ENCODE data around the gene BABAM1.

Gene BABAM1

DNA sequence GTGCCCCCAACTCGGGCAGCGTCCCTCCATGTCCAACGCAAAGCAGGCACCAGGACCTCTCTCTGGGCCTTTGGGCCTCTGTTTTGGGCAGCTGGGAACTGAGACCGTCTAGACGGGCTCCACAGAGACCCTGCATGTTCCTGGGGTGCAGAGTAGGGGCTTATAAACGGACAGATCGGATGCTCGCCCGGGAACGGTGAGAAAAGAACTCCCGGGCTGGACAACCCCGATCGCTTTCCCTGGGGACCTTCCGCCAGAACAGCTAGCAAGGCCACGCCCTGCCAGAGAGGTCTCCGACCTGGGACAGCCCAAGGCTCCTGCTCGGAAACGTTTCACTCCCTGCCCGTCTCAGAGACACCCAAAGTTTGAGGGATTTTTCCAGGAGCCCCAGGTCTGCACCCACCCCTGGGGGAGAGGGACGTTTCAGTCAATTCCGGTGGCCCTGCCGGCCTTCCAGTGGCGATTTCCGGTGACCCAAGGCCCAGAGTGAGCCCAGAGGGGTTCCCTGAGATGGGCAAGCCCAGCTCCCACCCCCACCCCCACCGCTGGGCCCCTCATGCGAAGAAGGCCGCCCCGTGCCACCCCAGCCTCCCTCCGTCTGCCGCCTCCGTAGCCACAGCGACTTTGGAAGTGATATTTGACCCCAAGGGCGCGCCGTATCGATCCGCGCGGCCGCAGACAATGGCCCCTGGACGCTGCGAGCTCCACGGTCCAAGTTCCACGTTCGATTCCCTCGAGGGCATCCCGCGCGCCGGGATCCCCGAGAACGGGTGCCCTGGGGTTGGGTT lies 23.2 kb upstream of the BABAM1 start:
- DNase-seq (ENCODE audit: extremely low read depth, low read depth) = no peak
- TF ChIP-seq CTCF (IDR thresholded peaks at IDR 0.05; ENCODE audit: low read depth, low read length, missing control alignments) = no peak
- H3K4me3 ChIP-seq (replicated peaks; ENCODE audit: low read depth, low read length) = peak overlapping the region; percentile 86

DNA sequence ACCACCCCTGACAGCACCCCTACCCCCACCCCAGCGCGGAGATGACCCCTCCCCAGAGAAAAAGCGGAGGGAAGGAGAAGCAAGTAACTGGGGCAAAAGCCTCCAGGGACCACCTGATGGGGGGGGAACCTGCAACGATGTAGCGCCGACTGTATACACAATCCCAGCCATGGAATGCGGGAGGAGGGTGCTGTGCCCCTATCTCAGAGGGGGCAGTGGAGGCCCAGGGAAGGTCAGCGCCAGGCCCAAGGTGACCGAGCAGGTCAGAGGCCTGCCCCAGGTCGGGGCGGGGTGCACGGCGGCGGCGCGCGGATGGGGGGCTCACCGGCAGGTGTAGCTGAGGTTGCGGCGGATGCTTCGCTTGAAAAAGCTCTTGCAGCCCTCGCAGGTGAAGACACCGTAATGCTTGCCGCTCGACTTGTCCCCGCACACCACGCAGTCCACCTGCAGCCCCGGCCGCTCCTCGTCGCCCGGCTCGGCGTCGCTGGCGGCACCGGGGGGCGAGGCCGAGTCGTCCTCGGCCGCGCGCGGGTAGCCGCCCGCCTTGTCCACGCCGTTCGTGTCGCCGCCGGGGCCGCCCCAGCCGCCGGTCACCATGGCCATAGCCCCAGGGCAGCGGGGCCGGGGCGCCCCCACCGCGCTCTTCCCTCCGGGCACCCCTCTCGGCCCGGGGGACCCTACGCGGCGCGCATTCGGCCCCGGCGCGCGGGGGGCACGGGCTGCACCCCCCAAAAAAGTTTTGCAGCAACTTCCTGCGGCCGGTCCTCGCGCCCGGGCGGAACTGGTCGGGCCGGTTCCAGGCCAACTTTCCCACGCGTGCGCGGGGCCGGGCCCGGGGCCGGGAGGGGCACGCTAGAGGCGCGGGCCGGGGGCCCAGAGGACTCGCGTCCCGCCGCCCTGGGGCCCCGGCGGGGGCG lies 22.4 kb upstream of the BABAM1 start:
- TF ChIP-seq CTCF (IDR thresholded peaks at IDR 0.05; ENCODE audit: low read depth, low read length, missing control alignments) = no peak
- H3K4me3 ChIP-seq (replicated peaks; ENCODE audit: low read depth, low read length) = peak overlapping the region; percentile 86
- DNase-seq (ENCODE audit: extremely low read depth, low read depth) = no peak

GRCh38 chr19:17245535-17245984 lies 21.7 kb upstream of the BABAM1 start, which contains the start of gene NR2F6:
Gene NR2F6, minus strand, starts transcription at chr19:17245919. Its CDS starts 699 bp downstream, at chr19:17245220.
- peak within 1 kb of the TSS; percentile 86 for H3K4me3 ChIP-seq (replicated peaks; ENCODE audit: low read depth, low read length)
- DNase-seq (ENCODE audit: extremely low read depth, low read depth) = no peak
- no peak for TF ChIP-seq CTCF (IDR thresholded peaks at IDR 0.05; ENCODE audit: low read depth, low read length, missing control alignments)

GRCh38 chr19:17246681-17247425 lies 20.4 kb upstream of the BABAM1 start:
- H3K4me3 ChIP-seq (replicated peaks; ENCODE audit: low read depth, low read length) = peak overlapping the region; percentile 40
- no peak for TF ChIP-seq CTCF (IDR thresholded peaks at IDR 0.05; ENCODE audit: low read depth, low read length, missing control alignments)
- DNase-seq (ENCODE audit: extremely low read depth, low read depth) = no peak

- TF ChIP-seq CTCF (IDR thresholded peaks at IDR 0.05; ENCODE audit: low read depth, low read length, missing control alignments) = no peak
- DNase-seq (ENCODE audit: extremely low read depth, low read depth) = no peak
- H3K4me3 ChIP-seq (replicated peaks; ENCODE audit: low read depth, low read length) = no peak overlapping the region
Observed at GRCh38 chr19:17248011-17248776, 19.0 kb upstream of the BABAM1 start.
